Rectal smooth muscle tissue (tissue), 1 donor: ENCODE data around the gene MCHR1.
"Not testable (repeated sequence)": the region's sequence is repeated elsewhere in the genome, so short reads cannot be mapped to it uniquely, and the experiment has no call there.

Experiments
- H3K27ac ChIP-seq: one replicate; pipeline ENCODE4 v1.7.0; 2013; ENCODE audit warnings: low read depth, low read length, inconsistent platforms
- H3K27me3 ChIP-seq: one replicate; pipeline ENCODE4 v1.7.0; 2013; ENCODE audit warnings: low read length; ENCODE audit not compliant: control insufficient read depth, insufficient read depth
- H3K36me3 ChIP-seq: one replicate; pipeline ENCODE4 v1.7.0; 2013; ENCODE audit warnings: low read length; ENCODE audit not compliant: control insufficient read depth, insufficient read depth
- H3K4me1 ChIP-seq: one replicate; pipeline ENCODE4 v1.7.0; 2013; ENCODE audit warnings: low read length; ENCODE audit not compliant: control insufficient read depth, insufficient read depth
- H3K4me3 ChIP-seq: one replicate; pipeline ENCODE4 v1.7.0; 2013; ENCODE audit warnings: low read length
- H3K9ac ChIP-seq: one replicate; pipeline ENCODE4 v1.7.0; 2013; ENCODE audit warnings: low read length

The MCHR1 gene

GRCh38 chr22:40665312-40665711 is 14.0 kb upstream of the MCHR1 start:
- Histone ChIP-seq H3K4me1 (peaks cover 8% of the 10 kb centered on the region), H3K27ac (peak overlapping the region; percentile 70), H3K4me3 (peak overlapping the region; percentile 5), H3K27me3 (no peaks in the 10 kb centered on the region), H3K9ac (no peak overlapping the region), H3K36me3 (no peaks in the 10 kb centered on the region)

- Histone ChIP-seq H3K4me1 (peaks cover 8% of the 10 kb centered on the region), H3K4me3 (no peak overlapping the region), H3K27ac (peak overlapping the region; percentile 8), H3K36me3 (no peaks in the 10 kb centered on the region), H3K27me3 (no peaks in the 10 kb centered on the region), H3K9ac (no peak overlapping the region)
These were observed 13.0 kb upstream of the MCHR1 start for GRCh38 chr22:40666151-40666848.

GRCh38 chr22:40668611-40669411 is 10.5 kb upstream of the MCHR1 start:
- no peak overlapping the region for H3K27ac ChIP-seq

GRCh38 chr22:40670058-40670457 is 9.2 kb upstream of the MCHR1 start:
- H3K4me1 ChIP-seq: peaks cover 6% of the 10 kb centered on the region
- H3K9ac ChIP-seq: no peak overlapping the region
- H3K36me3 ChIP-seq: no peaks in the 10 kb centered on the region
- H3K27me3 ChIP-seq: no peaks in the 10 kb centered on the region
- no peak overlapping the region for H3K27ac ChIP-seq
- H3K4me3 ChIP-seq: no peak overlapping the region

More at GRCh38 chr22:40668611-40669411, 10.5 kb upstream of the MCHR1 start:
- Histone ChIP-seq H3K4me1 (peaks cover 8% of the 10 kb centered on the region), H3K27me3 (no peaks in the 10 kb centered on the region), H3K4me3 (no peak overlapping the region), H3K9ac (no peak overlapping the region), H3K36me3 (no peaks in the 10 kb centered on the region)

- Histone ChIP-seq H3K9ac (no peak overlapping the region), H3K4me1 (peaks cover 1% of the 10 kb centered on the region), H3K4me3 (no peak overlapping the region), H3K27ac (no peak overlapping the region), H3K36me3 (no peaks in the 10 kb centered on the region), H3K27me3 (no peaks in the 10 kb centered on the region)
These were observed 7.9 kb upstream of the MCHR1 start for GRCh38 chr22:40671369-40671768.

- Histone ChIP-seq H3K4me3 (no peak overlapping the region), H3K9ac (no peak overlapping the region), H3K4me1 (no peaks in the 10 kb centered on the region), H3K36me3 (no peaks in the 10 kb centered on the region), H3K27me3 (no peaks in the 10 kb centered on the region), H3K27ac (no peak overlapping the region)
These were observed 7.4 kb upstream of the MCHR1 start for GRCh38 chr22:40671796-40672360.

- no peak overlapping the region for H3K27ac ChIP-seq
- H3K36me3 ChIP-seq: no peaks in the 10 kb centered on the region
- H3K4me3 ChIP-seq: no peak overlapping the region
- no peaks in the 10 kb centered on the region for H3K4me1 ChIP-seq
- no peaks in the 10 kb centered on the region for H3K27me3 ChIP-seq
- no peak overlapping the region for H3K9ac ChIP-seq
These were observed 6.3 kb upstream of the MCHR1 start for GRCh38 chr22:40673017-40673416.

GRCh38 chr22:40674274-40674673 is 5.0 kb upstream of the MCHR1 start:
- no peak overlapping the region for H3K4me3 ChIP-seq
- no peak overlapping the region for H3K9ac ChIP-seq
- H3K27me3 ChIP-seq: peaks cover 2% of the 10 kb centered on the region
- no peaks in the 10 kb centered on the region for H3K4me1 ChIP-seq
- no peak overlapping the region for H3K27ac ChIP-seq
- no peaks in the 10 kb centered on the region for H3K36me3 ChIP-seq

- H3K4me1 ChIP-seq, H3K27me3 ChIP-seq, H3K27ac ChIP-seq, H3K4me3 ChIP-seq, H3K9ac ChIP-seq, H3K36me3 ChIP-seq: not testable (repeated sequence)
These were observed 3.1 kb upstream of the MCHR1 start for GRCh38 chr22:40676166-40676565.

- Histone ChIP-seq H3K9ac (no peak overlapping the region), H3K4me3 (no peak overlapping the region), H3K4me1 (no peaks in the 10 kb centered on the region), H3K27ac (no peak overlapping the region), H3K36me3 (no peaks in the 10 kb centered on the region), H3K27me3 (peaks cover 2% of the 10 kb centered on the region)
These were observed 2.6 kb upstream of the MCHR1 start for GRCh38 chr22:40676644-40677043.

GRCh38 chr22:40678493-40679248 is 613 bp upstream of the MCHR1 start:
- H3K9ac ChIP-seq: no peak overlapping the region
- no peak overlapping the region for H3K27ac ChIP-seq
- peak overlapping the region; percentile 42 for H3K4me3 ChIP-seq
- no peaks in the 10 kb centered on the region for H3K36me3 ChIP-seq
- no peaks in the 10 kb centered on the region for H3K4me1 ChIP-seq
- H3K27me3 ChIP-seq: peaks cover 2% of the 10 kb centered on the region
